NT2/D1 (cell line): ENCODE measurements around the gene NEDD9.

ENCODE experiments used
- DNase-seq: peaks from one replicate; pipeline ENCODE4 v3.0.0-alpha.2; 2011; ENCODE audit warnings: low read depth, low spot score
- H3K27me3 ChIP-seq: 2 replicates; pipeline ENCODE4 v1.6.0; 2011; ENCODE audit warnings: mild to moderate bottlenecking; ENCODE audit not compliant: insufficient read length, insufficient read depth
- H3K36me3 ChIP-seq: 2 replicates; pipeline ENCODE4 v1.6.1; 2011; ENCODE audit warnings: mild to moderate bottlenecking, low read length, mixed read lengths; ENCODE audit not compliant: insufficient read depth, insufficient read length
- H3K4me1 ChIP-seq: 2 replicates; pipeline ENCODE4 v1.5.1; 2011; ENCODE audit not compliant: insufficient read depth, insufficient read length
- H3K4me3 ChIP-seq: 2 replicates; pipeline ENCODE4 v1.5.1; 2011; ENCODE audit warnings: low read depth; ENCODE audit not compliant: insufficient read length
- H3K9ac ChIP-seq: 2 replicates; pipeline ENCODE4 v1.6.0; 2011; ENCODE audit warnings: low read depth; ENCODE audit not compliant: insufficient read length
- H3K9me3 ChIP-seq: 2 replicates; pipeline ENCODE4 v1.5.1; 2011; ENCODE audit warnings: mild to moderate bottlenecking, low read length; ENCODE audit not compliant: insufficient read depth
- SUZ12 ChIP-seq: IDR thresholded peaks from 2 replicates; pipeline ENCODE4 v1.6.1; 2011; ENCODE audit not compliant: insufficient read length, insufficient read depth; ENCODE audit errors: extremely low read depth
- YY1 ChIP-seq: IDR thresholded peaks from 2 replicates; pipeline ENCODE4 v1.6.1; 2011; ENCODE audit not compliant: insufficient read length, insufficient read depth
- ZNF274 ChIP-seq: IDR thresholded peaks from 2 replicates; pipeline ENCODE4 v1.6.1; 2011; ENCODE audit warnings: mild to moderate bottlenecking, low read depth, low read length

Gene NEDD9

DNA sequence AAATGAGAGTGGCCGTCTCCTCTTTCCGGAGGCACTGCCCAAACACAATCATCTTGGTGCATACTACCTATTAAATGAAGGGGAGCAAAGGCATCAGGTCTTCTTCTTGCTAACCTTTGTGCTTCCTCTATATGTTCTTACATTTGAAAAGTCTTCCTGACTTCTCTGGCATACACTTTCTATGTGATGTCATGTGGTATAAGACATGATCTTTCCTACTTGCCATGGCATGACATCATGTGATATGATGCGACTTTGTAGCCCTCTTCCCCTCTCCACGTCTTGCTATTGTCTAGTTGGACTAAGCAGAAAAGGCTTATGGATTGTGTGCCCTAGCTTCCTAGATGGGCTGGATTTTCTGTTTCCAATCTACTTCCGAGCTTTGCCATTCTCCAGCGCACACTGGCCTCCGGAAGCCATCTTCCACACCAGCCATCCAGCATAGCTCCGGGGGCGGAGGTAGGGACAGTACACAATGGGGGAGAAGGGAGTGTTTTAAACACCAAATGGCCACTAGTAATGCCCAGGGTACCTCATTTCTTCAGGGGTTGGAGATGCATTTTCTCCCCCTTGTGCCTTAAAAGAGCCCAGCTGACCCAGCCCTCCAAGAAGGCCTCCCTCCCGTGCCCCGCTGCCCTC, 8.8 kb upstream of the NEDD9 start:
- no peaks in the 10 kb centered on the region for H3K27me3 ChIP-seq
- no peak overlapping the region for H3K4me3 ChIP-seq
- TF ChIP-seq ZNF274 (no peak), SUZ12 (no peak), YY1 (no peak)
- H3K36me3 ChIP-seq, result no peaks in the 10 kb centered on the region
- H3K9me3 ChIP-seq, result no peaks in the 10 kb centered on the region
- H3K4me1 ChIP-seq, result no peaks in the 10 kb centered on the region
- H3K9ac ChIP-seq, result no peak overlapping the region
- DNase-seq, result no peak

DNA sequence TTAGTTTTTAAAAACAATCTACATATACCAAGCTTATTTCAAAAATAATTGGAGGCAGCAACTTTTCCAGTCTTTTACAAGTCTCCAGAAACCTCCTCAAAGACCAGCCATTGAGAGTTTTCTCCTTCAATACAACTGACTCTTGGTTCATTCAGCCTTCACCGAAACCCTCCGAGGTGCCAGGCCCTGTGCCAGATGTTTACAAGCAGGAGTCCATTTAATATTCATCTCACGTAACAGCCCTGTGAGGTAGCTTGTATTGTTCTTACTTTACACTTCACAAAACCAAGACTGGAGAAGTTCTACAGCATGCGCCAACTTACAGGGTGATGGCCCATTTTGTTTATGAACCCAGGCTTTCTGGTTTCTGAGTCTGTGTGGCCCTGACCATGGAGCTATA, 5.5 kb upstream of the NEDD9 start:
- DNase-seq, result no peak
- peaks cover 2% of the 10 kb centered on the region for H3K4me1 ChIP-seq
- no peaks in the 10 kb centered on the region for H3K9me3 ChIP-seq
- no peak overlapping the region for H3K4me3 ChIP-seq
- no peak for TF ChIP-seq YY1
- TF ChIP-seq SUZ12, result no peak
- TF ChIP-seq ZNF274, result no peak
- no peak overlapping the region for H3K9ac ChIP-seq
- no peaks in the 10 kb centered on the region for H3K36me3 ChIP-seq
- no peaks in the 10 kb centered on the region for H3K27me3 ChIP-seq

DNA sequence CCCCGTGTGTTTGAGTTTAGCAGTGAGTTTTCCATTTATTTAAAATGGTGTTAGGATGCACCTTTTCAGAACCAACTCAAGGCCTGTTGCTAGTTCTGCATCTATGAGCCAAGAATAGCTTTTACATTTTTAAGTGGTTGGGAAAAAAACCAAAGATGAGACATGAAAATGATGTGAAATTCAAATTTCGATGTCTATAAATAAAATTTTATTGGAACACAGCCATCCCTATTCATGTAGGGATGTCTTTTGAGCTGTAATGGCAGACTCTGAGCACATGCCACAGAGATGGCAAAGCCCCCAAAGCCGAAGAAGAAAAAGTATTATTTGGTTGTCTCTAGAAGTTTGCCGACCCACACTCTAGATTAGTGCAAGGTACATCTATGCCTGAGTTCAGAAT, 5.0 kb upstream of the NEDD9 start:
- no peak for DNase-seq
- H3K36me3 ChIP-seq, result no peaks in the 10 kb centered on the region
- no peak overlapping the region for H3K9ac ChIP-seq
- no peak for TF ChIP-seq SUZ12
- TF ChIP-seq ZNF274, result no peak
- peaks cover 2% of the 10 kb centered on the region for H3K4me1 ChIP-seq
- H3K9me3 ChIP-seq, result no peaks in the 10 kb centered on the region
- H3K27me3 ChIP-seq, result no peaks in the 10 kb centered on the region
- H3K4me3 ChIP-seq, result no peak overlapping the region

DNA sequence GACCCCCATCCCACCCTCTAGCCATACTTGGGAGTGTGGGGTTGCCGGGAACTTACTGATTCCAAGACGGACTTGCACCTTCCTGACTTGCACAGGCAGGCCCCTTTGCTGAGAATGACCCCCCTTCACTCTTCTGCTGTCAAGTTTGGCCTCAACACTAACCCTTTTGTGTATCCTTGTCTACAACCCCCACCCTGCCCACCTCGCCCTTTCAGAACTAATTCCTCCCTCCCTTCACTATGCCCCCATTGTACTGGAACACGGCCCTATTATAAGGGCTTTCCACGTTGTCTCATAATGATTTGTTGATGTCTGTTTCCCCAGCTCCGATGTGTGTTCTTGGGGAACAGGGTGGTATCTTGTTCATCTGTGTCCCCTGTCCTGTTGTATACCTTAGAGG, 4.4 kb upstream of the NEDD9 start:
- Histone ChIP-seq H3K9me3 (no peaks in the 10 kb centered on the region), H3K9ac (no peak overlapping the region), H3K27me3 (no peaks in the 10 kb centered on the region), H3K4me3 (no peak overlapping the region), H3K36me3 (no peaks in the 10 kb centered on the region), H3K4me1 (peaks cover 2% of the 10 kb centered on the region)
- TF ChIP-seq YY1 (no peak), ZNF274 (no peak), SUZ12 (no peak)
- no peak for DNase-seq

DNA sequence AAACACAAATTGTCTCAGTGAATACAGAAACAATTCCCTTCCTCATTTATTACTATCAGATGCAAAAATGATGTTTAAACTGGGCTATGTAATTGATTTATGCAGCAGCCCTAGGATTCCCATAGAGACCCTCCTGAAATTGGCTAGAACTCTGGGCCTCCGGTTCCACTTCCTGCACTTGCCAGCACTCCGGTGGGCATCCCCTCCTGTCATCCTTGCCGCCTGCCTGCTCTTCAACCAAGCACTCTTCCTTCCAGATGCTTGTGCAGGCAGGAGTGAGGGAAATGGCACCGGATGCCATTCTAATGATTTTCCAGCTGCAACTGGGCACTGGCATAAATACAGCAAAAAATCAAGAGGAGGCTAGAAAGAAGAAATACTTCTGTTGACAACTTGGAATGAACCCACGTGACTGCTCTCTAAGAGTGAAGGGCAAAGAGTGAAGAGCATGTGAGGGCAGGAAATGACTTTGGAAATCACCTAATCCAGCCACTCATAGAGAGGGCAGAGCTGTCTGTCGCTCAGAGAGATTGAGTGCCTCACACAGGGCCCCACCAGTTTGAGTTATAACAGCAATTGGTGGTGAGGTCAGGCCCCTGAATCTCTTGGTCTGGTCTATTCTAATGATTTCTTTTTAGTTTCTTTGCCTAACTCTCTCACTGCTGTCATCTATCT, 3.7 kb upstream of the NEDD9 start:
- no peak for DNase-seq
- no peak overlapping the region for H3K4me3 ChIP-seq
- H3K4me1 ChIP-seq, result peaks cover 2% of the 10 kb centered on the region
- no peaks in the 10 kb centered on the region for H3K9me3 ChIP-seq
- TF ChIP-seq SUZ12, result no peak
- no peak for TF ChIP-seq YY1
- TF ChIP-seq ZNF274, result no peak
- no peak overlapping the region for H3K9ac ChIP-seq
- no peaks in the 10 kb centered on the region for H3K36me3 ChIP-seq
- no peaks in the 10 kb centered on the region for H3K27me3 ChIP-seq

DNA sequence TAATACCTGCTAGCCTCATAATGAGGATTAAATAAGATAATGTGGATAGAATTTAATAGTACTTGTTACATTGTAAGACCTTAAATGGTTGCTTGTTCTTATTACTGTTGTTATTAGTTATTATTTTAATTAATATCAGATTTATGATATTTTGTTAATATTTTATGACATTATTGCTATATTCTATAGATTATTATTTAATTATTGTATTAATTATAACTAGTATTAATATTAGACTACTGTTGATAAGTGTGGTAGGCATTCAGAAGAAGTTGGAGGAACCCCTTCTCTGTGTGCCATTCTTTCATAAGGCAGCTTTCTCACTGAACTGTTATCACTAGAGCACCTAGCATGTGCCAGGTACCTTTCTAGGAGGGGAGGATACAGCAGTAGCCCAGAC, 2.6 kb upstream of the NEDD9 start:
- no peaks in the 10 kb centered on the region for H3K36me3 ChIP-seq
- TF ChIP-seq YY1 (no peak), ZNF274 (no peak), SUZ12 (no peak)
- H3K4me1 ChIP-seq, result peaks cover 2% of the 10 kb centered on the region
- H3K27me3 ChIP-seq, result no peaks in the 10 kb centered on the region
- H3K9me3 ChIP-seq, result no peaks in the 10 kb centered on the region
- no peak for DNase-seq
- no peak overlapping the region for H3K4me3 ChIP-seq
- no peak overlapping the region for H3K9ac ChIP-seq

DNA sequence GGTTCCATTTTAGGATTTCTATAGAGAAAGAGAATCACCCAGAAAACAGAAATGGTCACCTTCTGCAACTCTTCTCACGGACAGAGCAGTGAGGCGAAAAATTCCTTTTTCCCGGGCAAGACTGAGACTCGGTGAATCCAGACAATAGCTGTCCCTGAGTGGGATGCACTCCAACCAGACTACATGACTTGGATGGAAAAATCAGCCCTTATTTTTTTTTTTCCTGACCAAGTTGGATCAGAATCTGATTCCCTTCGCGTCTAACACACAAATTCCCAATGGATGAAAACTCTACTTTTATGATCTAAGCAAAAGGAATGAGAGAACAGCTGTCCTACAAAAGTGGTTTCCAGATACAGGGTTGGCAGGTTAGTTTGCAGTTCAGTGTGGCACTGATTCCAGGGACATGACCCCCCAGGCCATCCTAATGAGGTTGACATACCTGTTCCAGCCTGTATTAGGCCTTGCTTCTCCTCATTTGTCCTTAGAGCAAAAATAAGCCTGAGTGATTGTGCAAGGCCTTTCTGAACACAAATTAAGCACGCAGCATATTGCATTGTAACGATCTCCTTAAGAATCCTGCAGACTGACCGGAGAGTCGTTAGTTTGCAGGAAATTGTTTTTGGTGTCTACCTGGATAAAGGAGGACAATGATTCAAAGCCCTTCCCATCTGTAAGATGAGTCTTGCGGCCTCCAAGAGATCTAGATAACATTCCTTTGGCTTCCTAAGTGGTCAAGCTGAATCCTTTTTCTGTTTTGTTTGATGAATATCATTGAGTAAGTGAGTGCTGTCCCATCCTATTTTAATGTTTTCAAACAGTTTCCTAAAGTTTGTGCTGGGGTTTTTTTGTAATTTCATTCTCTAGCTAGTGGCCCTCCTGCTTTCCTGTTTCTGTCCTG, 1.5 kb upstream of the NEDD9 start:
- Histone ChIP-seq H3K36me3 (no peaks in the 10 kb centered on the region), H3K4me3 (no peak overlapping the region), H3K4me1 (peaks cover 2% of the 10 kb centered on the region), H3K9ac (no peak overlapping the region), H3K27me3 (no peaks in the 10 kb centered on the region), H3K9me3 (no peaks in the 10 kb centered on the region)
- DNase-seq, result no peak
- TF ChIP-seq ZNF274 (no peak), YY1 (no peak)
